Psoas muscle (tissue), 8 donors: Measurements from ENCODE around the gene GAS5. TPM values are rescaled to one million over a fixed set of nuclear protein-coding genes. Genes with fewer than 3 reads are reported as not detected.

Source experiments
- ATAC-seq, 4 donors: fragments of 200-7000 bp; cut with Tn5 transposase; one replicate each; pipeline ENCODE4 v1.9.1; 2020; ENCODE audit warnings: moderate library complexity in 3 of 4, mild to moderate bottlenecking in 2 of 4
- DNase-seq, 2 donors: peaks; one replicate each; pipeline ENCODE4 v3.0.0-alpha.2; 2020
- H3K27ac ChIP-seq: fragments of 200-600 bp; one replicate; pipeline ENCODE4 v1.8.0; 2022
- H3K27me3 ChIP-seq, 3 donors: fragments of 200-600 bp in 1 of 3; one replicate each; pipeline versions ENCODE4 v1.6.1 to v1.8.0; 2013 to 2022; ENCODE audit warnings: low read length in 2 of 3, mild to moderate bottlenecking in 2 of 3, moderate library complexity in 1 of 3; ENCODE audit not compliant: insufficient read depth in 3 of 3
- H3K36me3 ChIP-seq, 2 donors: fragments of 200-600 bp in 1 of 2; one replicate each; pipeline versions ENCODE4 v1.6.1 to v1.8.0; 2013 to 2022; ENCODE audit warnings: low read depth in 1 of 2, mild to moderate bottlenecking in 1 of 2, moderate library complexity in 1 of 2; ENCODE audit not compliant: insufficient read depth in 1 of 2
- H3K4me1 ChIP-seq: fragments of 200-600 bp; one replicate; pipeline ENCODE4 v1.8.0; 2022
- H3K4me3 ChIP-seq: fragments of 200-600 bp; one replicate; pipeline ENCODE4 v1.8.0; 2022; ENCODE audit warnings: mild to moderate bottlenecking
- H3K9me3 ChIP-seq: fragments of 200-600 bp; one replicate; pipeline ENCODE4 v1.8.0; 2022
- CTCF ChIP-seq: fragments of 200-600 bp; IDR thresholded peaks from one replicate; pipeline ENCODE4 v1.8.0; 2022; ENCODE audit warnings: antibody characterized with exemption
- WGBS, 3 donors: extraction: QIAGEN DNeasy Blood & Tissue Kit; methylation state at CpG; one replicate each; pipeline versions ENCODE4 v1.1.6 to v1.1.7; 2013; 5-methylcytosine and 5-hydroxymethylcytosine counted together
- intact Hi-C, 2 donors: fragments of 100-400 bp; cut with DNase I; formaldehyde crosslinking; loops; one replicate each; pipeline versions ENCODE4 v1.11.0 to v1.14.2; 2022
- polyA plus RNA-seq, 3 donors: library from polyadenylated mRNA; stranded (reverse); fragments of 200-250 nt; gene quantifications; one replicate each; pipeline ENCODE4 v1.2.3, GENCODE V29; 2013
- total RNA-seq, 4 donors: library from RNA; stranded (reverse); fragmentation: NEBNext Ultra II Directional in 2 of 4; extraction: Animal tissue kit (Norgen Biotek cat#: 25700) in 2 of 4; gene quantifications; one replicate each; pipeline versions ENCODE4 v1.2.1 to v1.2.4, GENCODE V29; 2021 to 2023
- donor health status: healthy with polysubstance abuse.
- donor health status: DM: no; HTN: no; CAD: no; lungs with moderate emphysema.
- donor health status: Bipolar disorder and iron deficiency.
- donor health status: healthy.
- donor health status: DM: yes; HTN: yes; CAD: no.
- donor health status: DM: no; HTN: no; CAD: no.
- donor health status: DM: no; HTN: no; CAD: no.
- donor health status: DM: yes; HTN: yes; CAD: no.

The GAS5 gene
- total and polyA plus RNA-seq, 7 donors: 70.0 to 222 (median 118) TPM

GRCh38 chr1:173856014-173856413, 11.8 kb downstream of the GAS5 start:
- ATAC-seq (no peak), DNase-seq (no peak)
- Histone ChIP-seq H3K4me1 (no peaks in the 10 kb centered on the region), H3K9me3 (no peaks in the 10 kb centered on the region), H3K4me3 (no peak overlapping the region), H3K27me3 (no peaks in the 10 kb centered on the region), H3K27ac (no peak overlapping the region), H3K36me3 (peaks cover 0 to 96% of the 10 kb centered on the region in 2 donors)
- 74 to 93% (median 81%) methylated on average over 1 of the region's 1 CpG for WGBS, 3 donors
- TF ChIP-seq CTCF: no peak
- intact Hi-C loops: loop anchor here in 1 of 2 donors (5.0 kb wide), 1 partner anchor 106 kb away; no protein-coding TSS in a partner anchor

- H3K36me3 ChIP-seq: peaks cover 0 to 77% of the 10 kb centered on the region in 2 donors
- TF ChIP-seq CTCF: no peak
- no peaks in the 10 kb centered on the region for H3K4me1 ChIP-seq
- no peak overlapping the region for H3K4me3 ChIP-seq
- no peaks in the 10 kb centered on the region for H3K27me3 ChIP-seq
- intact Hi-C loops: no loop called here
- no peak overlapping the region for H3K27ac ChIP-seq
- 62 to 74% (median 73%) methylated on average over 5 of the region's 5 CpGs for WGBS, 3 donors
- no peaks in the 10 kb centered on the region for H3K9me3 ChIP-seq
- no peak for DNase-seq
- peak in 1 of 4 donors; percentile 25 for ATAC-seq
Measured at GRCh38 chr1:173853074-173853473, 14.7 kb downstream of the GAS5 start.

GRCh38 chr1:173852105-173852504, 15.7 kb downstream of the GAS5 start:
- H3K4me1 ChIP-seq: no peaks in the 10 kb centered on the region
- 83 to 88% (median 85%) methylated on average over 4 of the region's 4 CpGs for WGBS, 3 donors
- no peak overlapping the region for H3K27ac ChIP-seq
- no peaks in the 10 kb centered on the region for H3K9me3 ChIP-seq
- no peak for ATAC-seq
- H3K27me3 ChIP-seq: no peaks in the 10 kb centered on the region
- intact Hi-C loops: no loop called here
- no peak for DNase-seq
- no peak overlapping the region for H3K4me3 ChIP-seq
- peaks cover 0 to 67% of the 10 kb centered on the region in 2 donors for H3K36me3 ChIP-seq
- TF ChIP-seq CTCF: no peak

- no peak for TF ChIP-seq CTCF
- H3K27ac ChIP-seq: no peak overlapping the region
- DNase-seq: no peak
- ATAC-seq: no peak
- intact Hi-C loops: no loop called here
- no peak overlapping the region for H3K4me3 ChIP-seq
- H3K36me3 ChIP-seq: peaks cover 0 to 91% of the 10 kb centered on the region in 2 donors
- H3K9me3 ChIP-seq: no peaks in the 10 kb centered on the region
- 93 to 98% (median 96%) methylated on average over 1 of the region's 1 CpG for WGBS, 3 donors
- H3K4me1 ChIP-seq: no peaks in the 10 kb centered on the region
- H3K27me3 ChIP-seq: no peaks in the 10 kb centered on the region
Measured at GRCh38 chr1:173832748-173833147, 35.0 kb downstream of the GAS5 start.

GRCh38 chr1:173827611-173828010, 40.2 kb downstream of the GAS5 start:
- Histone ChIP-seq H3K4me1 (peaks cover 13% of the 10 kb centered on the region), H3K27ac (no peak overlapping the region), H3K36me3 (peaks cover 0 to 41% of the 10 kb centered on the region in 2 donors), H3K27me3 (no peaks in the 10 kb centered on the region), H3K9me3 (no peaks in the 10 kb centered on the region), H3K4me3 (no peak overlapping the region)
- DNase-seq: no peak
- no peak for TF ChIP-seq CTCF
- 84 to 98% (median 92%) methylated on average over 2 of the region's 2 CpGs for WGBS, 3 donors
- intact Hi-C loops: loop anchor here in 1 of 2 donors (10.0 kb wide), 1 partner anchor 393 kb away; no protein-coding TSS in a partner anchor
- no peak for ATAC-seq
